ENCODE results near the gene G3BP2.

G3BP2 gene

GRCh38 chr4:75658876-75659275 is 14.3 kb downstream of the G3BP2 start:
- peaks cover 87% of the 10 kb centered on the region for H3K36me3 ChIP-seq (ENCODE audit: insufficient read depth, low read length)
- no peak for ATAC-seq (ENCODE audit: insufficient read depth, low read depth)

GRCh38 chr4:75655562-75655961 is 17.6 kb downstream of the G3BP2 start:
- no peaks in the 10 kb centered on the region for H3K9me3 ChIP-seq (ENCODE audit: insufficient read depth, low read length, severe bottlenecking)
- peaks cover 89% of the 10 kb centered on the region for H3K79me2 ChIP-seq (ENCODE audit: insufficient read depth, low read length)
- H3K4me3 ChIP-seq (ENCODE audit: low read depth in 1 of 2, low read length in 2 of 2), result no peak overlapping the region
- no peak overlapping the region for H3K9ac ChIP-seq (ENCODE audit: low read depth, low read length)
- H2AFZ ChIP-seq (ENCODE audit: low read depth, low read length), result no peak overlapping the region
- TF ChIP-seq CTCF (IDR thresholded peaks at IDR 0.05; ENCODE audit: borderline replicate concordance, extremely low read depth, low read length, poor library complexity, severe bottlenecking) (no peak), EZH2 (IDR thresholded peaks at IDR 0.05; ENCODE audit: borderline replicate concordance, low read depth, low read length, severe bottlenecking) (no peak)
- peaks cover 51% of the 10 kb centered on the region; the same call in 1 of the 2 replicates for H4K20me1 ChIP-seq (ENCODE audit: insufficient read depth, low read length)
- DNase-seq (no peak), ATAC-seq (ENCODE audit: insufficient read depth, low read depth) (no peak)
- peaks cover 95% of the 10 kb centered on the region for H3K36me3 ChIP-seq (ENCODE audit: insufficient read depth, low read length)
- no peak overlapping the region for H3K4me2 ChIP-seq (ENCODE audit: insufficient read depth, low read length)
- H3K4me1 ChIP-seq (ENCODE audit: insufficient read depth, low read length), result no peaks in the 10 kb centered on the region
- no peaks in the 10 kb centered on the region for H3K27me3 ChIP-seq (ENCODE audit: insufficient read depth, low read length, poor library complexity)
- H3K27ac ChIP-seq (ENCODE audit: low read length), result no peak overlapping the region

More at GRCh38 chr4:75658876-75659275, 14.3 kb downstream of the G3BP2 start:
- Histone ChIP-seq H3K4me2 (ENCODE audit: insufficient read depth, low read length) (no peak overlapping the region), H4K20me1 (ENCODE audit: insufficient read depth, low read length) (peaks cover 67% of the 10 kb centered on the region), H3K79me2 (ENCODE audit: insufficient read depth, low read length) (peaks cover 92% of the 10 kb centered on the region), H3K4me1 (ENCODE audit: insufficient read depth, low read length) (no peaks in the 10 kb centered on the region), H3K27me3 (ENCODE audit: insufficient read depth, low read length, poor library complexity) (no peaks in the 10 kb centered on the region), H3K27ac (ENCODE audit: low read length) (no peak overlapping the region), H2AFZ (ENCODE audit: low read depth, low read length) (no peak overlapping the region), H3K9ac (ENCODE audit: low read depth, low read length) (no peak overlapping the region), H3K4me3 (ENCODE audit: low read depth in 1 of 2, low read length in 2 of 2) (no peak overlapping the region), H3K9me3 (ENCODE audit: insufficient read depth, low read length, severe bottlenecking) (no peaks in the 10 kb centered on the region)
- no peak for DNase-seq
- TF ChIP-seq CTCF (IDR thresholded peaks at IDR 0.05; ENCODE audit: borderline replicate concordance, extremely low read depth, low read length, poor library complexity, severe bottlenecking) (no peak), EZH2 (IDR thresholded peaks at IDR 0.05; ENCODE audit: borderline replicate concordance, low read depth, low read length, severe bottlenecking) (no peak)

GRCh38 chr4:75654905-75655304 is 18.3 kb downstream of the G3BP2 start:
- peak; percentile 80 for ATAC-seq (ENCODE audit: insufficient read depth, low read depth)
- Histone ChIP-seq H3K27me3 (ENCODE audit: insufficient read depth, low read length, poor library complexity) (no peaks in the 10 kb centered on the region), H3K9me3 (ENCODE audit: insufficient read depth, low read length, severe bottlenecking) (no peaks in the 10 kb centered on the region), H2AFZ (ENCODE audit: low read depth, low read length) (no peak overlapping the region), H3K36me3 (ENCODE audit: insufficient read depth, low read length) (peaks cover 95% of the 10 kb centered on the region), H3K4me3 (ENCODE audit: low read depth in 1 of 2, low read length in 2 of 2) (no peak overlapping the region), H4K20me1 (ENCODE audit: insufficient read depth, low read length) (peaks cover 45% of the 10 kb centered on the region; the same call in 1 of the 2 replicates), H3K79me2 (ENCODE audit: insufficient read depth, low read length) (peaks cover 85% of the 10 kb centered on the region), H3K27ac (ENCODE audit: low read length) (no peak overlapping the region), H3K4me1 (ENCODE audit: insufficient read depth, low read length) (no peaks in the 10 kb centered on the region), H3K4me2 (ENCODE audit: insufficient read depth, low read length) (no peak overlapping the region), H3K9ac (ENCODE audit: low read depth, low read length) (no peak overlapping the region)
- DNase-seq, result no peak
- TF ChIP-seq EZH2 (IDR thresholded peaks at IDR 0.05; ENCODE audit: borderline replicate concordance, low read depth, low read length, severe bottlenecking) (no peak), CTCF (IDR thresholded peaks at IDR 0.05; ENCODE audit: borderline replicate concordance, extremely low read depth, low read length, poor library complexity, severe bottlenecking) (no peak)

Data from DND-41 (cell line).